Liver (tissue), 9 donors: ENCODE data around the gene CCDC158. TPM values are rescaled to one million over a fixed set of nuclear protein-coding genes. Genes with fewer than 3 reads are reported as not detected.

Experiments used
- DNase-seq: peaks from one replicate; pipeline ENCODE4 v3.0.0-alpha.2; 2017; ENCODE audit warnings: low spot score
- H3K27ac ChIP-seq, 2 donors: one replicate each; pipeline ENCODE4 v1.7.0; 2013; ENCODE audit warnings: inconsistent platforms in 2 of 2, low read length in 2 of 2, control low read depth in 1 of 2, low read depth in 1 of 2, mild to moderate bottlenecking in 1 of 2
- H3K27me3 ChIP-seq, 4 donors: one replicate each; pipeline versions ENCODE4 v1.6.1 to v1.7.0; 2013; ENCODE audit warnings: low read length in 3 of 4, inconsistent platforms in 1 of 4, mild to moderate bottlenecking in 1 of 4, moderate library complexity in 1 of 4; ENCODE audit not compliant: control insufficient read depth in 4 of 4, insufficient read depth in 4 of 4
- H3K36me3 ChIP-seq, 4 donors: one replicate each; pipeline versions ENCODE4 v1.6.1 to v1.7.0; 2013; ENCODE audit warnings: low read length in 3 of 4, mild to moderate bottlenecking in 3 of 4, low read depth in 1 of 4, moderate library complexity in 1 of 4; ENCODE audit not compliant: control insufficient read depth in 4 of 4, insufficient read depth in 3 of 4
- H3K4me1 ChIP-seq, 4 donors: one replicate each; pipeline versions ENCODE4 v1.6.1 to v1.7.0; 2013; ENCODE audit warnings: low read length in 3 of 4, mild to moderate bottlenecking in 3 of 4, moderate library complexity in 1 of 4; ENCODE audit not compliant: control insufficient read depth in 4 of 4, insufficient read depth in 4 of 4
- H3K4me3 ChIP-seq, 3 donors: one replicate each; pipeline versions ENCODE4 v1.6.1 to v1.7.0; 2013; ENCODE audit warnings: low read length in 3 of 3, control low read depth in 1 of 3, low read depth in 1 of 3, mild to moderate bottlenecking in 1 of 3
- H3K9ac ChIP-seq, 2 donors: one replicate each; pipeline ENCODE4 v1.7.0; 2013; ENCODE audit warnings: low read length in 2 of 2, mild to moderate bottlenecking in 2 of 2, moderate library complexity in 2 of 2, control low read depth in 1 of 2, low read depth in 1 of 2
- H3K9me3 ChIP-seq, 4 donors: one replicate each; pipeline versions ENCODE4 v1.6.1 to v1.7.0; 2013; ENCODE audit warnings: low read length in 3 of 4; ENCODE audit not compliant: control insufficient read depth in 4 of 4
- ATF3 ChIP-seq: IDR thresholded peaks from 2 replicates; pipeline ENCODE4 v1.6.1; 2016; ENCODE audit warnings: antibody characterized with exemption
- CTCF ChIP-seq: fragments of 150-350 bp; IDR thresholded peaks from 2 replicates; pipeline ENCODE4 v1.5.1; 2017; ENCODE audit warnings: improper control_type of control experiment, low read depth, low read length; ENCODE audit not compliant: missing input control
- EGR1 ChIP-seq, 2 donors: IDR thresholded peaks; 2 replicates each; pipeline ENCODE4 v1.6.1; 2016 to 2018; ENCODE audit warnings: antibody characterized with exemption in 2 of 2, low read depth in 2 of 2
- FOXA1 ChIP-seq: IDR thresholded peaks from 2 replicates; pipeline ENCODE4 v1.6.1; 2016; ENCODE audit warnings: antibody characterized with exemption
- FOXA2 ChIP-seq: IDR thresholded peaks from 2 replicates; pipeline ENCODE4 v1.6.1; 2016; ENCODE audit warnings: antibody characterized with exemption
- GABPA ChIP-seq, 2 donors: IDR thresholded peaks in 1 of 2; conservative IDR thresholded peaks in 1 of 2; 2 replicates each; pipeline ENCODE4 v1.6.1; 2016; ENCODE audit warnings: antibody characterized with exemption in 2 of 2, mild to moderate bottlenecking in 1 of 2, moderate library complexity in 1 of 2
- HNF4A ChIP-seq, 2 donors: conservative IDR thresholded peaks; 2 replicates each; pipeline ENCODE4 v1.6.1; 2016; ENCODE audit warnings: antibody characterized with exemption in 2 of 2, mild to moderate bottlenecking in 2 of 2
- HNF4G ChIP-seq: IDR thresholded peaks from 2 replicates; pipeline ENCODE4 v1.6.1; 2016; ENCODE audit warnings: antibody characterized with exemption
- JUND ChIP-seq, 2 donors: IDR thresholded peaks; 2 replicates each; pipeline ENCODE4 v1.6.1; 2016; ENCODE audit warnings: antibody characterized with exemption in 2 of 2
- MAX ChIP-seq: IDR thresholded peaks from 2 replicates; pipeline ENCODE4 v1.6.1; 2016; ENCODE audit warnings: antibody characterized with exemption
- NR2F2 ChIP-seq: IDR thresholded peaks from 2 replicates; pipeline ENCODE4 v1.6.1; 2016; ENCODE audit warnings: antibody characterized with exemption
- RAD21 ChIP-seq, 2 donors: IDR thresholded peaks; 2 replicates each; pipeline ENCODE4 v1.6.1; 2016; ENCODE audit warnings: antibody characterized with exemption in 2 of 2, mild to moderate bottlenecking in 2 of 2
- REST ChIP-seq: IDR thresholded peaks from 2 replicates; pipeline ENCODE4 v1.6.1; 2016; ENCODE audit warnings: antibody characterized with exemption, mild to moderate bottlenecking
- RXRA ChIP-seq, 2 donors: IDR thresholded peaks; 2 replicates each; pipeline ENCODE4 v1.6.1; 2017 to 2018; ENCODE audit warnings: antibody characterized with exemption in 2 of 2, mild to moderate bottlenecking in 1 of 2
- SP1 ChIP-seq: IDR thresholded peaks from 2 replicates; pipeline ENCODE4 v1.6.1; 2018; ENCODE audit warnings: antibody characterized with exemption, mild to moderate bottlenecking
- TAF1 ChIP-seq: conservative IDR thresholded peaks from 2 replicates; pipeline ENCODE4 v1.6.1; 2016; ENCODE audit warnings: antibody characterized with exemption, mild to moderate bottlenecking
- YY1 ChIP-seq: IDR thresholded peaks from 2 replicates; pipeline ENCODE4 v1.6.1; 2016; ENCODE audit warnings: antibody characterized with exemption, mild to moderate bottlenecking
- ZBTB33 ChIP-seq: IDR thresholded peaks from 2 replicates; pipeline ENCODE4 v1.6.1; 2016; ENCODE audit warnings: antibody characterized with exemption
- WGBS: extraction: QIAGEN DNeasy Blood & Tissue Kit; methylation state at CpG from one replicate; pipeline ENCODE4 v1.1.7; 2013; 5-methylcytosine and 5-hydroxymethylcytosine counted together
- polyA plus RNA-seq, 2 donors: library from polyadenylated mRNA; stranded (reverse) in 1 of 2; unstranded in 1 of 2; fragments of 200-250 nt in 1 of 2; fragments of >200 nt in 1 of 2; fragmentation: Nextera tagmentation in 1 of 2; extraction: Ambion mirVana in 1 of 2; gene quantifications; one replicate each; pipeline versions ENCODE4 v1.2.1 to v1.2.3, GENCODE V29; 2013 to 2015
- total RNA-seq, 2 donors: library from RNA; depleted of rRNA; stranded (reverse); fragments of >200 nt; gene quantifications; one replicate each; pipeline ENCODE4 v1.2.3, GENCODE V29; 2014
- donor health status: healthy.
- donor health status: healthy.
- donor health status: healthy.
- donor health status: healthy.
- donor health status: healthy.

CCDC158 gene
- total and polyA plus RNA-seq, 4 donors: 0.28 to 4.0 (median 1.1) TPM

GRCh38 chr4:76406081-76406480, 14.9 kb downstream of the CCDC158 start:
- Histone ChIP-seq H3K27me3 (no peaks in the 10 kb centered on the region), H3K9me3 (no peaks in the 10 kb centered on the region), H3K4me3 (no peak overlapping the region), H3K36me3 (no peaks in the 10 kb centered on the region), H3K4me1 (no peaks in the 10 kb centered on the region), H3K9ac (no peak overlapping the region), H3K27ac (no peak overlapping the region)
- no peak for DNase-seq
- no peak for TF ChIP-seq FOXA1
- no peak for TF ChIP-seq ZBTB33
- TF ChIP-seq ATF3: no peak
- TF ChIP-seq EGR1 (IDR thresholded peaks at IDR 0.05; ENCODE audit: low read depth in 2 of 2): no peak
- TF ChIP-seq HNF4G: no peak
- WGBS: 81% methylated on average over 5 of the region's 5 CpGs

GRCh38 chr4:76401654-76402053, 19.3 kb downstream of the CCDC158 start:
- H3K4me1 ChIP-seq: no peaks in the 10 kb centered on the region
- H3K27me3 ChIP-seq: no peaks in the 10 kb centered on the region
- WGBS: 77% methylated on average over 3 of the region's 3 CpGs
- H3K36me3 ChIP-seq: no peaks in the 10 kb centered on the region
- DNase-seq: no peak
- no peak overlapping the region for H3K9ac ChIP-seq
- no peak for TF ChIP-seq ATF3
- TF ChIP-seq ZBTB33: no peak
- TF ChIP-seq JUND (IDR thresholded peaks at IDR 0.05): no peak
- no peak for TF ChIP-seq GABPA (IDR thresholded peaks at IDR 0.05 in 1 of 2, conservative IDR thresholded peaks at IDR 0.05 in 1 of 2)
- no peak for TF ChIP-seq RXRA (IDR thresholded peaks at IDR 0.05)
- TF ChIP-seq SP1: no peak
- TF ChIP-seq YY1: no peak
- TF ChIP-seq FOXA2: no peak
- TF ChIP-seq RAD21 (IDR thresholded peaks at IDR 0.05): no peak
- no peak for TF ChIP-seq HNF4G
- TF ChIP-seq TAF1: no peak
- no peak for TF ChIP-seq FOXA1
- no peak for TF ChIP-seq MAX
- no peak for TF ChIP-seq HNF4A (conservative IDR thresholded peaks at IDR 0.05)
- no peak for TF ChIP-seq REST
- no peak for TF ChIP-seq CTCF
- TF ChIP-seq NR2F2: no peak
- no peak overlapping the region for H3K27ac ChIP-seq
- no peaks in the 10 kb centered on the region for H3K9me3 ChIP-seq
- H3K4me3 ChIP-seq: no peak overlapping the region
